Breast epithelium (tissue), 4 donors: ENCODE results near the gene PMEL. TPM values are rescaled to one million over a fixed set of nuclear protein-coding genes. Genes with fewer than 3 reads are reported as not detected.

Experiments used
- DNase-seq, 2 donors: peaks; one replicate each; pipeline ENCODE4 v3.0.0-alpha.2; 2019; ENCODE audit warnings: low spot score in 2 of 2
- H3K27ac ChIP-seq, 2 donors: fragments of 200-600 bp; sonication (generic) in 1 of 2; one replicate each; pipeline ENCODE4 v1.5.1; 2016 to 2019; ENCODE audit warnings: mild to moderate bottlenecking in 1 of 2
- H3K27me3 ChIP-seq, 2 donors: fragments of 200-600 bp; sonication (generic) in 1 of 2; one replicate each; pipeline versions ENCODE4 v1.5.1 to v1.6.0; 2017 to 2019; ENCODE audit warnings: control low read depth in 1 of 2, mild to moderate bottlenecking in 1 of 2
- H3K36me3 ChIP-seq: fragments of 200-600 bp; one replicate; pipeline ENCODE4 v1.5.1; 2019
- H3K4me1 ChIP-seq, 2 donors: fragments of 200-600 bp; sonication (generic); one replicate each; pipeline ENCODE4 v1.5.1; 2016 to 2019; ENCODE audit warnings: control low read depth in 1 of 2
- H3K4me3 ChIP-seq, 3 donors: fragments of 200-600 bp; sonication (generic); 1 replicate in 2 of 3; 2 replicates in 1 of 3; pipeline ENCODE4 v1.5.1; 2016 to 2019; ENCODE audit warnings: mild to moderate bottlenecking in 3 of 3, moderate library complexity in 2 of 3
- H3K9me3 ChIP-seq, 2 donors: fragments of 200-600 bp; sonication (generic) in 1 of 2; one replicate each; pipeline ENCODE4 v1.5.1; 2016 to 2019; ENCODE audit warnings: control low read depth in 1 of 2
- CTCF ChIP-seq, 3 donors: fragments of 450-650 bp; IDR thresholded peaks; one replicate each; pipeline ENCODE4 v1.5.1; 2016 to 2017; ENCODE audit warnings: antibody characterized with exemption in 3 of 3, mild to moderate bottlenecking in 3 of 3, moderate library complexity in 3 of 3
- POLR2A ChIP-seq: fragments of 450-650 bp; IDR thresholded peaks from one replicate; pipeline ENCODE4 v1.6.1; 2016; ENCODE audit warnings: antibody characterized with exemption, mild to moderate bottlenecking, moderate library complexity
- POLR2AphosphoS5 ChIP-seq, 3 donors: sonication (generic); formaldehyde crosslinking; IDR thresholded peaks; one replicate each; pipeline ENCODE4 v1.6.1; 2017; ENCODE audit warnings: antibody characterized with exemption in 3 of 3
- intact Hi-C: fragments of 100-400 bp; cut with DNase I; formaldehyde crosslinking; loops from one replicate; pipeline ENCODE4 v1.15.1; 2023; ENCODE audit warnings: low total_unique reads
- total RNA-seq, 3 donors: library from RNA; depleted of rRNA; stranded (reverse); fragments of >200 nt; gene quantifications; one replicate each; pipeline ENCODE4 v1.1.0, GENCODE V29; 2016

Gene PMEL
- total RNA-seq, 3 donors from 2014 or later: 4.7 to 18.7 (median 7.4) TPM

- Histone ChIP-seq H3K27me3 (no peaks in the 10 kb centered on the region), H3K9me3 (no peaks in the 10 kb centered on the region), H3K4me3 (no peak overlapping the region), H3K4me1 (peaks cover 0 to 10% of the 10 kb centered on the region in 2 donors), H3K27ac (peak overlapping the region; percentile 83 to 98), H3K36me3 (no peaks in the 10 kb centered on the region)
- intact Hi-C loops: loop anchor here (10.0 kb wide), 1 partner anchor 1134 kb away; no protein-coding TSS in a partner anchor
- no peak for DNase-seq
- TF ChIP-seq CTCF (IDR thresholded peaks at IDR 0.05) (no peak), POLR2A (no peak), POLR2AphosphoS5 (IDR thresholded peaks at IDR 0.05) (no peak)
Measured at GRCh38 chr12:55970775-55971174, 4.9 kb upstream of the PMEL start.

DNA sequence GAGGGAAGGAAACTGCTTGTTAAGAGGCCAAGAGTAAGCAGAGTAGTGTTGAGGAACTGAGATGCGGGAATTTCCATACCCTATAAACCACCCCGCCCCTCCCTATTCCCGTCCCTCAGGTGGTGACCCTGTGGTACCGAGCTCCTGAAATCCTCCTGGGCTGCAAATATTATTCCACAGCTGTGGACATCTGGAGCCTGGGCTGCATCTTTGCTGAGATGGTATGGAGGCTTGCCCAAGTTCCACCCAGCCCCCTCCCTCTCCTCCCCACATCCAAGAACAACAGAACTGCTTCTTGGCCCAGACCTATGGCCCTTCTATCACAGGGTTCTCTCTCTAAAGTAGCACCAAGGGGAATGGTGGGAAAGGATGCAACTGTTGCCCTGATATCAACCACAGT lies 3.5 kb upstream of the PMEL start:
- no peaks in the 10 kb centered on the region for H3K36me3 ChIP-seq
- no peaks in the 10 kb centered on the region for H3K9me3 ChIP-seq
- no peak for DNase-seq
- intact Hi-C loops: loop anchor here (10.0 kb wide), 1 partner anchor 1965 kb away; the partner anchor contains the start of genes HOXC8 and HOXC9
- H3K4me3 ChIP-seq: no peak overlapping the region
- no peak overlapping the region for H3K27ac ChIP-seq
- H3K27me3 ChIP-seq: no peaks in the 10 kb centered on the region
- peaks cover 0 to 12% of the 10 kb centered on the region in 2 donors for H3K4me1 ChIP-seq
- TF ChIP-seq POLR2AphosphoS5 (IDR thresholded peaks at IDR 0.05): no peak
- TF ChIP-seq CTCF (IDR thresholded peaks at IDR 0.05): no peak
- TF ChIP-seq POLR2A: no peak

DNA sequence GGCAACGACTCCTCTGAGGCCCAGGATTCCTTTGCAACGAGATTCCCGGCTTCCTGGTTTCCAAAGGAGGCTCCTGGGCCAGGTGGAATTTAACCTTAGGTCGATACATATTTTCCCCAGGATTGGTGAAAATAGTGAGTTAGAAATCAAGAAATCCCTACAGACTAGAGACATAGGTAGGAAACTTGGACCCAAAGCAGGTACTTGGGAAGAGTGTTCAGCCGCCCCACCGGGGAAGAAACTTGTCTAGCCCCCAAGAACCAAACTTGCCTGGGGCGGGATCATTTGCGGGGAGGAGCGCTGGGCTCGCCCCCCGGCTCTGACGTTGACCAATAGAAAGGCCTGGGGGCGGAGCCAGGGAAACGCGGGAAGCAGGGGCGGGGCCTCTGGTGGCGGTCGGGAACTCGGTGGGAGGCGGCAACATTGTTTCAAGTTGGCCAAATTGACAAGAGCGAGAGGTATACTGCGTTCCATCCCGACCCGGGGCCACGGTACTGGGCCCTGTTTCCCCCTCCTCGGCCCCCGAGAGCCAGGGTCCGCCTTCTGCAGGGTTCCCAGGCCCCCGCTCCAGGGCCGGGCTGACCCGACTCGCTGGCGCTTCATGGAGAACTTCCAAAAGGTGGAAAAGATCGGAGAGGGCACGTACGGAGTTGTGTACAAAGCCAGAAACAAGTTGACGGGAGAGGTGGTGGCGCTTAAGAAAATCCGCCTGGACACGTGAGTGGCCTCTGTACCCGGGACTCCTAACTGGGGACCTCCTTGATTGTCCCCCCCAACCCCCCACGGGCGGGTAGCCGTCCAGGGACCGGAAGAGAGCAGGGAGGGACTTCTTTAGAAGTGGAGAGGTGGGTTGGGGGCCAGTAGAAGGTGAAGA lies 803 bp upstream of the PMEL start, which contains the start of gene CDK2:
CDK2 (plus strand) TSS at position 423 of the 874 bp plus-strand sequence; CDS start at position 602, 179 bp downstream.
- intact Hi-C loops: loop anchor here (10.0 kb wide), 1 partner anchor 1962 kb away; the partner anchor contains the start of genes HOXC8 and HOXC9
- TF ChIP-seq POLR2AphosphoS5 (IDR thresholded peaks at IDR 0.05) (peak; percentile 50 to 89 (median 61)), CTCF (IDR thresholded peaks at IDR 0.05) (no peak), POLR2A (peak; percentile 78)
- Histone ChIP-seq H3K4me3 (peak within 1 kb of the TSS; percentile 66 to 94 (median 87)), H3K27me3 (no peaks in the 10 kb centered on the region), H3K27ac (peak within 1 kb of the TSS; percentile 95), H3K4me1 (peaks cover 0 to 12% of the 10 kb centered on the region in 2 donors), H3K36me3 (no peaks in the 10 kb centered on the region), H3K9me3 (no peaks in the 10 kb centered on the region)
- DNase-seq: peak; percentile 96 to 97

DNA sequence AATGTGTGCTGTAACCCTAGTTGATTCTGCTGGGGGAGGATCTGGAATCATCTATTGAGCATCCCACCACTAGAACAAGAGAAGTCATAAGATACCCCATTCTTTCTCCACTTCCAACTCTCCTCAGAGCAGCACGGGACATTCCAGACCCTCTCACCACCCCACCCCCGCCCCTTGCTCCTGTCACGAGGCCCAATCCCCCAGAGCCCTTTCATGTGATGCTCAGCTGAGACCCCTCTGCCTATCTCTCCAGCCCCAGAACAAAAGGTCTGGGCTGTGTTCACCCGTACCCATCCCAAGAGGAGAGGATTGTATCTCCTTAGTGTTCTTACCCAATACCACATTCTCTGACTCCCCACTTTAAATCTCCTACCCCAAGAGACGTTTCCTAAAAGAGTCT lies 602 bp downstream of the PMEL start:
- Histone ChIP-seq H3K4me3 (no peak overlapping the region), H3K9me3 (no peaks in the 10 kb centered on the region), H3K27ac (peak overlapping the region; percentile 95), H3K36me3 (no peaks in the 10 kb centered on the region), H3K4me1 (peaks cover 0 to 12% of the 10 kb centered on the region in 2 donors), H3K27me3 (no peaks in the 10 kb centered on the region)
- intact Hi-C loops: loop anchor here (10.0 kb wide), 1 partner anchor 1960 kb away; the partner anchor contains the start of genes HOXC8 and HOXC9
- no peak for TF ChIP-seq POLR2A
- no peak for DNase-seq

GRCh38 chr12:55963760-55964159 lies 2.1 kb downstream of the PMEL start:
- peaks cover 0 to 12% of the 10 kb centered on the region in 2 donors for H3K4me1 ChIP-seq
- H3K36me3 ChIP-seq: no peaks in the 10 kb centered on the region
- no peaks in the 10 kb centered on the region for H3K9me3 ChIP-seq
- no peak overlapping the region for H3K27ac ChIP-seq
- TF ChIP-seq POLR2AphosphoS5 (IDR thresholded peaks at IDR 0.05) (no peak), POLR2A (no peak)
- intact Hi-C loops: loop anchor here (10.0 kb wide), 1 partner anchor 1959 kb away; the partner anchor contains the start of genes HOXC8 and HOXC9
- H3K27me3 ChIP-seq: no peaks in the 10 kb centered on the region
- H3K4me3 ChIP-seq: no peak overlapping the region
- DNase-seq: no peak
